Skeletal muscle tissue (tissue), 4 donors: Measurements from ENCODE around the gene NPM1. TPM values are rescaled to one million over a fixed set of nuclear protein-coding genes. Genes with fewer than 3 reads are reported as not detected.
"Not testable (repeated sequence)": the region's sequence is repeated elsewhere in the genome, so short reads cannot be mapped to it uniquely, and the experiment has no call there.

Experiments
- H3K27ac ChIP-seq: one replicate; pipeline ENCODE4 v1.7.0; 2013; ENCODE audit warnings: mild to moderate bottlenecking, low read depth, low read length, inconsistent platforms
- H3K27me3 ChIP-seq, 3 donors: one replicate each; pipeline ENCODE4 v1.7.0; 2013; ENCODE audit warnings: low read length in 3 of 3; ENCODE audit not compliant: control insufficient read depth in 3 of 3, insufficient read depth in 3 of 3
- H3K36me3 ChIP-seq, 3 donors: one replicate each; pipeline ENCODE4 v1.7.0; 2013; ENCODE audit warnings: low read length in 3 of 3; ENCODE audit not compliant: control insufficient read depth in 3 of 3, insufficient read depth in 3 of 3
- H3K4me1 ChIP-seq, 3 donors: one replicate each; pipeline ENCODE4 v1.7.0; 2013; ENCODE audit warnings: low read length in 3 of 3, mild to moderate bottlenecking in 3 of 3; ENCODE audit not compliant: control insufficient read depth in 3 of 3, insufficient read depth in 3 of 3
- H3K4me3 ChIP-seq, 3 donors: one replicate each; pipeline ENCODE4 v1.7.0; 2013; ENCODE audit warnings: low read length in 3 of 3
- H3K9ac ChIP-seq, 3 donors: one replicate each; pipeline ENCODE4 v1.7.0; 2013; ENCODE audit warnings: low read length in 3 of 3, mild to moderate bottlenecking in 3 of 3, moderate library complexity in 2 of 3, low read depth in 1 of 3
- H3K9me3 ChIP-seq, 3 donors: one replicate each; pipeline ENCODE4 v1.7.0; 2013; ENCODE audit warnings: low read length in 3 of 3; ENCODE audit not compliant: control insufficient read depth in 3 of 3
- total RNA-seq: library from RNA; depleted of rRNA; stranded (reverse); fragments of >200 nt; gene quantifications from one replicate; pipeline ENCODE4 v1.2.3, GENCODE V29; 2014
- donor health status: Osteomylitis.

NPM1 gene
- total RNA-seq, 1 donor from 2014 or later, result 713 TPM

DNA sequence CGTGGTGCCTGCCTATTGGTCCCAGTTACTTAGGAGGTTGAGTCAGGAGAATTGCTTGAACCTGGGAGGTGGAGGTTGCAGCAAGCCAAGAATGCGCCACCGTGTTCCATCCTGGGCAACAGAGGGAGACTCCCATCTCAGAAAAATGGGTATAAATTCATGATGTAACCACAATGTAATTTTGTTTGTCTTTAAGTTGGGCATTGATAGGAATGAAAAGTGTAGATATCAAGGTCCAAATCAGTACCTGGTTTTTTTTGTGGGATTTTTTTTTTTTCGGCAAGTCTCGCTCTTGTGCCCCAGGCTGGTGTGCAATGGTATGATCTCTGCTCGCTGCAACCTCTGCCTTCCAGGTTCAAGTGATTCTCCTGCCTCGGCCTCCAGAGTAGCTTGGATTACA, 7.4 kb downstream of the NPM1 start:
- H3K4me3 ChIP-seq, result no peak overlapping the region
- H3K27me3 ChIP-seq, result no peaks in the 10 kb centered on the region
- H3K27ac ChIP-seq, result no peak overlapping the region
- H3K36me3 ChIP-seq, result peaks cover 17 to 53% (median 39%) of the 10 kb centered on the region in 3 donors
- H3K9ac ChIP-seq, result no peak overlapping the region
- no peaks in the 10 kb centered on the region for H3K9me3 ChIP-seq
- H3K4me1 ChIP-seq, result peaks cover 3 to 15% (median 6%) of the 10 kb centered on the region in 3 donors

DNA sequence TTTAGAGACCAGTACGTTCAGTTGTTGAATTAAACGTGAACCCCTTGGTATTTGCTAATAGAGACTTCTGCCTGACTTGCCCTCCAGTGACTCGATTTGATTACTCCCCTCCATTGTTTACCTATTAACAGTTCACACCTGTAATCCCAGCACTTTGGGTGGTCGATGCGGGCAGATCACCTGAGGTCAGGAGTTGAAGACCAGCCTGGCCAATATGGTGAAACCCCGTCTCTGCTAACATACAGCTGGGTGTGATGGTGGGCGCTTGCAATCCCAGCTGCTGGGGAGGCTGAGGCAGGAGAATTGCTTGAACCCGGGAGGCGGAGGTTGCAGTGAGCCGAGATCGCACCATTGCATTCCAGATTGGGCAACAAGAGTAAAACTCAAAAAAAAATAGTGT, 8.9 kb downstream of the NPM1 start:
- peaks cover 32 to 66% (median 53%) of the 10 kb centered on the region in 3 donors for H3K36me3 ChIP-seq
- H3K9me3 ChIP-seq, H3K9ac ChIP-seq, H3K4me1 ChIP-seq, H3K4me3 ChIP-seq, H3K27me3 ChIP-seq, H3K27ac ChIP-seq: not testable (repeated sequence)

DNA sequence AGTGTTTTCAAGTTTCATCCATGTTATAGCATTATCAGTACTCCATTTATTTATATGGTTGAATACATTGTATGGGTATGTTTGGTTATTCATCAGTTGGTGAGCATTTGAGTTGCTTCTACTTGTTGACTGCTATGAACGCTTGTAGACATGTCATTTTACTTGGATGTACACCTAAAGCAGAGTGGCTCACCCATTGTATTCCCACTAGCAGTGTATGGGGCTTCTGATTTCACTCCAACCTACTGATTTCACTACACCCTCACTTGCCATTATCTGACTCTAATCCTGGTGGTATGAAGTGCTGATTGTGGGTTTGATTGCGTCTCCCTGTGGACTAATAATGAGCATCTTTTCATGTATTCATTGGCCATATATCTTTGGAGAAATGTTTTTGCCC, 9.5 kb downstream of the NPM1 start:
- H3K9ac ChIP-seq, result no peak overlapping the region
- H3K27ac ChIP-seq, result no peak overlapping the region
- H3K4me3 ChIP-seq, result no peak overlapping the region
- peaks cover 0 to 4% (median 0%) of the 10 kb centered on the region in 3 donors for H3K4me1 ChIP-seq
- peaks cover 28 to 62% (median 50%) of the 10 kb centered on the region in 3 donors for H3K36me3 ChIP-seq
- H3K9me3 ChIP-seq, result no peaks in the 10 kb centered on the region
- no peaks in the 10 kb centered on the region for H3K27me3 ChIP-seq

DNA sequence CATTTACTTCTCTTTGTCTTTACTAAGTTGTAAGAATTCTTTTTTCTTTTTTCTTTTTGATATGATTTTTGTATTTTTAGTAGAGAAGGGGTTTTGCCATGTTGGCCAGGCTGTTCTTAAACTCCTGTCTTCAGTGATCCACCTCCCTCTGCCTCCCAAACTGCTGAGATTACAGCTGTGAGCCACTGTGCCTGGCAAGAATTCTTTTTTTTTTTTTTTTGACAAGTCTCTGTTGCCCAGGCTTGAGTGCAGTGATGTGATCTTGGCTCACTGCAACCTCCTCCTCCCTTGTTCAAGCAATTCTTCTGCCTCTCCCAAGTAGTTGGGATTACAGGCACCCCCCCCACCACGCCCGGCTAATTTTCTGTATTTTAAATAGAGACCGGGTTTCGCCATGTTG, 9.9 kb downstream of the NPM1 start:
- H3K4me1 ChIP-seq, result peaks cover 0 to 4% (median 0%) of the 10 kb centered on the region in 3 donors
- no peak overlapping the region for H3K9ac ChIP-seq
- no peak overlapping the region for H3K27ac ChIP-seq
- no peak overlapping the region for H3K4me3 ChIP-seq
- H3K36me3 ChIP-seq, result peaks cover 27 to 60% (median 46%) of the 10 kb centered on the region in 3 donors
- H3K27me3 ChIP-seq, result no peaks in the 10 kb centered on the region
- H3K9me3 ChIP-seq, result no peaks in the 10 kb centered on the region

DNA sequence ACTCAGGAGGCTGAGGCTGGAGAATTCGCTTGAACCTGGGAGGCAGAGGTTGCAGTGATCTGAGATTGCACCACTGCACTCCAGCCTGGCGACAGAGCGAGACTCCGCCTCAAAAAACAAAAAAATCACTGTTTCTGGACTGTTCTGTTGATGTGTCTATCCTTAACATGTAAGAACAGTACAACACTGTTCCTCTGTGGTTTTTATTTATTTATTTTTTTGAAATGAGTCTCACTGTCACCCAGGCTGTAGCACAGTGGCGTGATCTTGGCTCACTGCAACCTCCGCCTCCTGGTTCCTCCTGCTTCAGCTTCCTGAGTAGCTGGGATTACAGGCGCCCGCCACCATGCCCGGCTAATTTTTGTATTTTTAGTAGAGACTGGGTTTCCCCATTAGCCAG, 11.0 kb downstream of the NPM1 start:
- not testable (repeated sequence) for H3K27ac ChIP-seq, H3K27me3 ChIP-seq, H3K9me3 ChIP-seq, H3K4me1 ChIP-seq, H3K9ac ChIP-seq, H3K4me3 ChIP-seq
- peaks cover 23 to 50% (median 38%) of the 10 kb centered on the region in 3 donors for H3K36me3 ChIP-seq

DNA sequence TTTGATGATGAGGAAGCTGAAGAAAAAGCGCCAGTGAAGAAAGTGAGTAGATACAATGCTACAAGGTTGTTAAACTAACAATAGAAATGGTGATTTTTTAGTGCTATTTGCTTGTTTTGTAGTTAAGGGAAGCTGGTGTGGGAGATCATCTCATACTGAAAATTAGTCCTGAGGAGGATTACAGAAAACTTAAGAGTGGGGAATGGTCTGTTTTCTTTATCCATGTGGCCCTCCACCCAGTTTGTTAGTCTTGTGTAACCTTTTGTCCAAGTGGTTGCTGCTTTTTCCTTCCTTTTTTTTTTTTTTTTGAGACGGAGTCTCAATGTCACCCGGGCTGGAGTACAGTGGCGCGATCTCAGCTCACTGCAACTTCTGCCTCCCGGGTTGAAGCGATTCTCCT, 12.5 kb downstream of the NPM1 start:
- Histone ChIP-seq H3K9ac (no peak overlapping the region), H3K9me3 (no peaks in the 10 kb centered on the region), H3K27ac (no peak overlapping the region), H3K4me1 (peaks cover 0 to 4% (median 0%) of the 10 kb centered on the region in 3 donors), H3K36me3 (peaks cover 17 to 44% (median 31%) of the 10 kb centered on the region in 3 donors), H3K27me3 (no peaks in the 10 kb centered on the region), H3K4me3 (no peak overlapping the region)

DNA sequence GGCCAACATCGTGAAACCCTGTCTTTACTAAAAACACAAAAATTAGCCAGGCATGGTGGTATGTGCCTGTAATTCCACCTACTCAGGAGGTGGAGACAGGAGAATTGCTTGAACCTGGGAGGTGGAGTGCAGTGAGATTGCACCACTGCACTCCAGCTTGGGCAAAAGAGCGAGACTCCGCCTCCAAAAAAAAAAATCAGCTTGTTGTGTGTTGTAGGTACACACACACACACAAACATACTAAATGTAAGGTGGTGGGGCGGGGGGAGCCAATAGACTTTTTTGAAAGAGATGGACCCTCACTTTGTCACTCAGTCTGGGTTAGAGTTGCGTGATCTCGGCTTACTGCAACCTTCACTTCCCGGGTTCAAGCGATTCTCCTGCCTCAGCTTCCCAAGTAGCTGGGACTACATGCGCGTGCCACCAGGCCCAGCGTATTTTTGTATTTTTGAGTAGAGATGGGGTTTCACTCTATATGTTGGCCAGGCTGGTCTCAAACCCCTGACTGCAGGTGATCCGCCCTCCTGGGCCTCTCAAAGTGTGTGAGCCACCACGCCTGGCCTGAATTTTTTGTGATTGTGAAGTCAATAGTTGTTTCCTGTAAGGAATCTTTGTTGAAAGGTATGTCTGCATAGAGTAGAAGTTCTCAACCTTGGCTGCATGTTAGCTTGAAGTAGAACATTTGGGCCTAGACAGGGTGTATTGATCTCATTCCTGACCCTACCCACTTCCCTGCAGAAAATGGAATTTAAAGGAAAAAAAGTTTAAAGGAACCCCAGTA, 13.7 kb downstream of the NPM1 start:
- Histone ChIP-seq H3K27me3 (no peaks in the 10 kb centered on the region), H3K9me3 (no peaks in the 10 kb centered on the region), H3K36me3 (peaks cover 18 to 47% (median 39%) of the 10 kb centered on the region in 3 donors), H3K4me3 (no peak overlapping the region), H3K27ac (no peak overlapping the region), H3K9ac (no peak overlapping the region), H3K4me1 (peaks cover 0 to 4% (median 0%) of the 10 kb centered on the region in 3 donors)

DNA sequence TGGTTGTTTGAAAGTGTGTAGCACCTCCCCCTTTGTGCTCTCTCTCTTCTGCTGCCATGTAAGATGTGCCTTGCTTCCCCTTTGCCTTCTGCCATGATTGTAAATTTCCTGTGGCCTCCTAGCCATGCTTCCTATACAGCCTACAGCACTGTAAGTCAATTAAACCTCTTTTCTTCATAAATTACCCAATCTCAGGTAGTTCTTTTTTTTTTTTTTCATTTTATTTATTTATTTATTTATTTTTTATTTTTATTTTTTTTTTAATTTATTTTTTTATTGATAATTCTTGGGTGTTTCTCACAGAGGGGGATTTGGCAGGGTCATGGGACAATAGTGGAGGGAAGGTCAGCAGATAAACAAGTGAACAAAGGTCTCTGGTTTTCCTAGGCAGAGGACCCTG, 15.1 kb downstream of the NPM1 start:
- H3K4me1 ChIP-seq, H3K27me3 ChIP-seq, H3K9ac ChIP-seq, H3K9me3 ChIP-seq, H3K27ac ChIP-seq, H3K4me3 ChIP-seq: not testable (repeated sequence)
- peaks cover 18 to 53% (median 41%) of the 10 kb centered on the region in 3 donors for H3K36me3 ChIP-seq

DNA sequence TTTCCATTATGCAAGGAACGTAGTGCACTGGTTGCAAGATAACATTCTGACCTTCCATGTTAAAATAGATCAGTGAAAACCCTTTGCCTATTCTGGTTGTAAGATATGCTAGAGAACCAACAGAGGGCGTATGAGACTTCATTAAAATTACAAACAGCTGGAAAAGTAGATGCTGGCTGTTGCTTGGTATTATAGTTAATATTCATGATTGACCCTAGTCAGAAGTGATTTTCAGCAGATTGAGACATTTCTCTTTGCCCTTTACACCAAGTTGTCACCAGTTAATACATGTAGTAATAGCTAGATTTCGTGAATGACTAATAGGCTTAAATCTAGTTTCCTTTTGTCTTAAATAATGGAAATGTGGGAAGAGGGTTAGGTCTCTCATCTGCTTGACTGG, 18.0 kb downstream of the NPM1 start:
- Histone ChIP-seq H3K36me3 (peaks cover 23 to 55% (median 41%) of the 10 kb centered on the region in 3 donors), H3K4me3 (no peak overlapping the region), H3K27ac (no peak overlapping the region)

DNA sequence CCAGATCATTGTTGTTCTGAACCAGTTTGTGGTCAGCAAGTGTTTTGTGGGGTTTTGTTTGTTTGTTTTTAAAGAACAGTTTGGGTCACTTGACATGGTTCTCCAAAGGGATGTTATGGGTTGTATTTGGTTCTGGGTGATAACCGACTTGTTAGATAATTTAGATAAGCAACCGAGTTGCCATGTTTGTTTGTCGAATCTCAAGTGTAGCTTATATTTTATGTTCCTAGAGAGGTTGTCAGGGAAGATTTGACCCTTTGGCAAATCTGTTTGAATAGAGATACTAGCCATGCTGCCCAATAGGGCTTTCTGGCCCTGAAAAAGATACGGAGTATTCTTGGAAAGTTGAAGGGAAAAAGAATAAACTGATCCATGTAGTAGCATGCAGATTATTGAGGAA, 19.6 kb downstream of the NPM1 start:
- Histone ChIP-seq H3K36me3 (peaks cover 15 to 51% (median 34%) of the 10 kb centered on the region in 3 donors), H3K27ac (no peak overlapping the region), H3K4me3 (no peak overlapping the region), H3K9ac (no peak overlapping the region), H3K27me3 (no peaks in the 10 kb centered on the region), H3K4me1 (no peaks in the 10 kb centered on the region), H3K9me3 (no peaks in the 10 kb centered on the region)

More for the DNA sequence above, 18.0 kb downstream of the NPM1 start:
- Histone ChIP-seq H3K9ac (no peak overlapping the region), H3K9me3 (no peaks in the 10 kb centered on the region), H3K4me1 (no peaks in the 10 kb centered on the region), H3K27me3 (no peaks in the 10 kb centered on the region)
